Measurements from ENCODE around the gene DENND4B.

DNA sequence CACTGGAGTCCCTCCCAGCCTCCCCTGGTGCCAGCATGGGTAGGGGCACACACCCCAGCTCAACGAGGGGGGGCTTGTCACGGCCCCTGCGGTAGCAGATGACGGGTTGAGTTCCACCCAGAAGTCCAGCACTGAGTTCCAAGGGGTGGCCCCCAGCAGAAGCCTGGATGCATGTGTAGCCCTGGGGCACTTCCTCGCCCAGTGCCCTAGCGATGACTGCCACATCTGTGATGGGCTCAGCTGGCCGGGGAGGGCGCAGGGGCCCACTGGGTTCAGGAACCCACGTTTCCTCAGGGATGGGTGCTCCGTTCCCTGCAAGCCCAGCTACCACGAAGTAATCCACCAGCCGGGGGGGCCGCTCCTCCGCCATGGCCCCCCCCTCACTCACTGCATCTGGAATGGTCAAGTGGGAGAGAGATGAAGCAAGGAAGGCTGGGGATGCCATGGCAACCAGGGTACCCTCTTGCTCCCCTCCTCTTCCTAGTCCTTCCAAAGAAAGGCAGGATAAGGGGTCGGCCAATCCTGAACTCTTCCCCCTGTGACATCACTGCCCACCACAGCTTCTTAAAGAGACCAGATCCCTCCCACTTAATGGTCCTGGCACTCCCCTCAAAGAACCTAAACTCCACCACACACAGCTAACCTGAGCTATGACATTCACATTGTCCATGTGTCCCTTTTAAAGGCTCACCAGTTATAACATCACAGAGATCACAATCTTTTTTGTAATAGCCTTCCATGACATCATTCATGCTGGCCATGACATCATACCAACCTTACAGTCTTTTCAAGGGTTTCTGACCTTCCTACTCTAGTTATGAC, 2.3 kb downstream of the DENND4B start:
- TF ChIP-seq POLR2A (IDR thresholded peaks at IDR 0.05; ENCODE audit: low read length), result no peak
- no peak for TF ChIP-seq GATA1 (IDR thresholded peaks at IDR 0.05; ENCODE audit: low read depth, low read length)
